HepG2 (cell line): ENCODE data around the gene TMEM100. TPM values are rescaled to one million over a fixed set of nuclear protein-coding genes. Genes with fewer than 3 reads are reported as not detected.

Experiments
- ATAC-seq: fragments of 200-7000 bp; cut with Tn5 transposase; 3 replicates; pipeline ENCODE4 v1.9.1; 2020; ENCODE audit warnings: mild to moderate bottlenecking, moderate library complexity
- BruUV-seq: library from RNA; stranded (reverse); fragments of 400-500 nt; replicated peaks from 2 replicates; lab custom pipeline; 2021; lab: Mats Ljungman, UMichigan
- CTCF ChIA-PET: fragments of 300-600 bp; formaldehyde crosslinking; extraction: SDS; loops from one replicate; lab custom pipeline; 2021; ENCODE audit warnings: low total read pairs, inconsistent platforms, low intra/inter-chr PET ratio; lab: Yijun Ruan, JAX
- POLR2A ChIA-PET: fragments of 350-600 bp; sonication (Branson Sonifier 250); formaldehyde crosslinking; loops from one replicate; lab custom pipeline; 2020; ENCODE audit warnings: antibody characterized with exemption, inconsistent platforms; lab: Yijun Ruan, JAX
- DNase-seq: peaks from one replicate; pipeline ENCODE4 v3.0.0-alpha.2; 2015; ENCODE audit warnings: low spot score
- FAIRE-seq: peaks from 3 replicates; lab custom pipeline; 2011; peaks lifted over from hg19 to GRCh38; lab: Jason Lieb, UNC
- H2AFZ ChIP-seq: one replicate; pipeline ENCODE4 v1.6.1; 2011; ENCODE audit warnings: low read length, inconsistent platforms
- H3K27ac ChIP-seq: fragments of 300-600 bp; 3 replicates; pipeline ENCODE4 v1.8.0; 2011; ENCODE audit warnings: mixed run types, mild to moderate bottlenecking, mixed read lengths, low read length, inconsistent platforms; ENCODE audit not compliant: insufficient read depth; ENCODE audit errors: extremely low read length
- H3K27me3 ChIP-seq, 2 experiments: fragments of 200-600 bp in 1 of 2; 2 replicates in 1 of 2; 3 replicates in 1 of 2; pipeline versions ENCODE4 v1.6.0 to v1.8.0; 2011; ENCODE audit warnings: low read length in 2 of 2, mild to moderate bottlenecking in 2 of 2, moderate library complexity in 2 of 2, inconsistent platforms in 1 of 2; ENCODE audit not compliant: insufficient read depth in 2 of 2, control insufficient read depth in 1 of 2
- H3K36me3 ChIP-seq, 2 experiments: fragments of 200-600 bp in 1 of 2; replicated peaks in 1 of 2; 2 replicates in 1 of 2; 3 replicates in 1 of 2; pipeline versions ENCODE4 v1.5.1 to v1.8.0; 2011; ENCODE audit warnings: low read length in 2 of 2, inconsistent platforms in 1 of 2; ENCODE audit not compliant: insufficient read depth in 2 of 2, control insufficient read depth in 1 of 2
- H3K4me1 ChIP-seq: 2 replicates; pipeline ENCODE4 v1.5.1; 2012; ENCODE audit warnings: low read length, inconsistent platforms; ENCODE audit not compliant: insufficient read depth
- H3K4me2 ChIP-seq: 2 replicates; pipeline ENCODE4 v1.6.0; 2011; ENCODE audit warnings: low read depth, low read length, inconsistent platforms
- H3K4me3 ChIP-seq, 3 experiments: fragments of 200-600 bp in 1 of 3; sonication (generic), shearing (Covaris generic) in 1 of 3; replicated peaks in 1 of 3; 2 replicates each; pipeline ENCODE4 v1.5.1; 2011 to 2016; ENCODE audit warnings: low read length in 3 of 3, inconsistent platforms in 2 of 3, low read depth in 2 of 3, mild to moderate bottlenecking in 2 of 3, control low read depth in 1 of 3, mixed read lengths in 1 of 3; ENCODE audit not compliant: insufficient read depth in 1 of 3
- H3K79me2 ChIP-seq: one replicate; pipeline ENCODE4 v1.6.1; 2011; ENCODE audit warnings: low read length, inconsistent platforms; ENCODE audit not compliant: insufficient read depth
- H3K9ac ChIP-seq: 2 replicates; pipeline ENCODE4 v1.6.0; 2011; ENCODE audit warnings: mild to moderate bottlenecking, low read depth, low read length, inconsistent platforms; ENCODE audit not compliant: insufficient read depth
- H3K9me3 ChIP-seq: 2 replicates; pipeline ENCODE4 v1.5.1; 2012; ENCODE audit warnings: mild to moderate bottlenecking, low read length
- H4K20me1 ChIP-seq: 2 replicates; pipeline ENCODE4 v1.6.0; 2011; ENCODE audit warnings: inconsistent platforms, mild to moderate bottlenecking, low read length, moderate library complexity; ENCODE audit not compliant: insufficient read depth
- ATF2 ChIP-seq: sonication (generic); formaldehyde crosslinking; IDR thresholded peaks from 2 replicates; pipeline ENCODE4 v1.4.0; 2020; ENCODE audit warnings: missing genetic modification reagents
- CEBPB ChIP-seq: IDR thresholded peaks from 2 replicates; pipeline ENCODE4 v1.6.1; 2011; ENCODE audit warnings: low read depth, low read length, improper control_type of control experiment, borderline replicate concordance
- FOXP1 ChIP-seq, 2 experiments: fragments of 450-650 bp in 1 of 2; IDR thresholded peaks; 2 replicates each; pipeline ENCODE4 v1.6.1; 2017 to 2018; ENCODE audit warnings: antibody characterized with exemption in 1 of 2
- MAFF ChIP-seq: IDR thresholded peaks from 2 replicates; pipeline ENCODE4 v1.6.1; 2011; ENCODE audit warnings: low read depth, low read length, improper control_type of control experiment
- PAX8 ChIP-seq: sonication (generic); formaldehyde crosslinking; IDR thresholded peaks from 2 replicates; pipeline ENCODE4 v1.8.0; 2022; ENCODE audit warnings: mild to moderate bottlenecking, missing genetic modification reagents, borderline replicate concordance
- ZMYM2 ChIP-seq: sonication (generic); formaldehyde crosslinking; IDR thresholded peaks from 2 replicates; pipeline ENCODE4 v1.8.0; 2022; ENCODE audit warnings: mild to moderate bottlenecking, missing genetic modification reagents
- ZNF549 ChIP-seq: sonication (generic); formaldehyde crosslinking; IDR thresholded peaks from 2 replicates; pipeline ENCODE4 v1.5.0; 2020; ENCODE audit warnings: missing genetic modification reagents
- WGBS: methylation state at CpG from one replicate; pipeline ENCODE4 v1.1.6; 2017; ENCODE audit warnings: low lambda C conversion rate; 5-methylcytosine and 5-hydroxymethylcytosine counted together
- in situ Hi-C: cut with HindIII; loops from 2 replicates; pipeline ENCODE4 v1.10.0; 2017; ENCODE audit warnings: low pct_unique_long_range_greater_than_20kb; ENCODE audit not compliant: extremely low pct_ligation_motif_present
- intact Hi-C: fragments of 100-400 bp; cut with micrococcal nuclease; formaldehyde crosslinking; loops from one replicate; pipeline ENCODE4 v1.10.0; 2022; ENCODE audit not compliant: unreplicated experiment
- polyA plus RNA-seq, 8 experiments: library from polyadenylated mRNA; depleted of rRNA in 3 of 8; stranded (reverse) in 7 of 8; unstranded in 1 of 8; fragments of >200 nt; fragmentation: Illumina TruSeq in 4 of 8; extraction: Trizol in 4 of 8; gene quantifications; 2 replicates each; pipeline versions ENCODE4 v1.2.1 to v1.2.3, GENCODE V29; 2011 to 2016; ENCODE audit warnings: low read depth in 4 of 8, missing spikeins in 1 of 8, mixed read lengths in 1 of 8; ENCODE audit not compliant: insufficient read depth in 1 of 8
- total RNA-seq, 5 experiments: library from RNA; depleted of rRNA; stranded (reverse); fragments of >200 nt; fragmentation: Illumina TruSeq; extraction: Trizol; gene quantifications; 2 replicates each; pipeline ENCODE4 v1.2.3, GENCODE V29; 2016; ENCODE audit warnings: low read depth in 1 of 5

The TMEM100 gene
- total and polyA plus RNA-seq, 2 of the 13 experiments (the other 11 are each of a cell fraction or from before 2014, with no cell fraction given), result not detected

GRCh38 chr17:55691666-55692065 is 31.0 kb downstream of the TMEM100 start (continued):
- TF ChIP-seq MAFF (no peak), PAX8 (CRISPR knock-in tag) (no peak), ZNF549 (CRISPR knock-in tag) (no peak), ZMYM2 (CRISPR knock-in tag) (no peak), ATF2 (CRISPR knock-in tag) (no peak)

- intact Hi-C loops, result no loop called here
- no peaks in the 10 kb centered on the region for H3K79me2 ChIP-seq
- ATAC-seq, result no peak
- no peak overlapping the region for H3K4me3 ChIP-seq
- 0 out of 2 replicates have a peak, but pooled peaks cover 5% of the 10 kb centered on the region for H3K9me3 ChIP-seq
- no peak for FAIRE-seq
- H3K36me3 ChIP-seq, result no peaks in the 10 kb centered on the region
- H3K27me3 ChIP-seq, result no peaks in the 10 kb centered on the region
- H3K9ac ChIP-seq, result no peak overlapping the region
- H2AFZ ChIP-seq, result no peak overlapping the region
- no peaks in the 10 kb centered on the region for H4K20me1 ChIP-seq
- WGBS, result 5% methylated on average over 2 of the region's 2 CpGs
- ChIA-PET POLR2A (no interaction called here), CTCF (no interaction called here)
- no peak for DNase-seq
- no TSS peak for BruUV-seq
- no peak overlapping the region for H3K4me2 ChIP-seq
- no peak for TF ChIP-seq FOXP1 (IDR thresholded peaks at IDR 0.05)
- TF ChIP-seq FOXP1 (CRISPR knock-in tag; IDR thresholded peaks at IDR 0.05), result no peak
- TF ChIP-seq CEBPB, result peak; percentile 43; the same call in 1 of the 2 replicates
- no peaks in the 10 kb centered on the region for H3K4me1 ChIP-seq
- in situ Hi-C loops, result no loop called here
- H3K27ac ChIP-seq, result no peak overlapping the region
These were observed 32.6 kb downstream of the TMEM100 start for GRCh38 chr17:55690105-55690508.
